Hypothalamus (tissue), 51 donors: Measurements from ENCODE around the gene BRD9.
"Not testable (repeated sequence)": the region's sequence is repeated elsewhere in the genome, so short reads cannot be mapped to it uniquely, and the experiment has no call there.

ENCODE experiments used
- DNase-seq, 51 donors: peaks; one replicate each; lab custom pipeline; 2025; lab: John Stamatoyannopoulos, UW

The BRD9 gene

GRCh38 chr5:861442-862366 lies 30.9 kb downstream of the BRD9 start:
- DNase-seq: no peak

- DNase-seq: no peak
Measured at GRCh38 chr5:860506-861150, 32.0 kb downstream of the BRD9 start.

- no peak for DNase-seq
Measured at GRCh38 chr5:859798-860296, 32.8 kb downstream of the BRD9 start.

GRCh38 chr5:859391-859790 lies 33.2 kb downstream of the BRD9 start:
- no peak for DNase-seq

- no peak for DNase-seq
Measured at GRCh38 chr5:858726-859125, 33.9 kb downstream of the BRD9 start.

GRCh38 chr5:856531-857425 lies 35.8 kb downstream of the BRD9 start:
- no peak for DNase-seq

- no peak for DNase-seq
Measured at GRCh38 chr5:855771-856530, 36.6 kb downstream of the BRD9 start.

GRCh38 chr5:854966-855743 lies 37.4 kb downstream of the BRD9 start:
- no peak for DNase-seq

- DNase-seq: no peak
Measured at GRCh38 chr5:854217-854616, 38.4 kb downstream of the BRD9 start.

GRCh38 chr5:853416-854090 lies 39.0 kb downstream of the BRD9 start:
- DNase-seq: not testable (repeated sequence)

GRCh38 chr5:852431-853401 lies 39.9 kb downstream of the BRD9 start:
- DNase-seq: no peak

GRCh38 chr5:852018-852417 lies 40.6 kb downstream of the BRD9 start:
- no peak for DNase-seq

- no peak for DNase-seq
Measured at GRCh38 chr5:851553-851952, 41.0 kb downstream of the BRD9 start.

GRCh38 chr5:851076-851475 lies 41.5 kb downstream of the BRD9 start:
- DNase-seq: no peak

GRCh38 chr5:850511-851006 lies 42.0 kb downstream of the BRD9 start, which contains the start of gene ZDHHC11:
TSS of gene ZDHHC11 (minus strand) at chr5:850986. CDS start at chr5:850602, 384 bp downstream.
- peak in 2 of 51 donors; percentile 8 to 10 for DNase-seq

GRCh38 chr5:849651-850301 lies 42.8 kb downstream of the BRD9 start:
- DNase-seq: no peak

- no peak for DNase-seq
Measured at GRCh38 chr5:848671-849111, 43.9 kb downstream of the BRD9 start.
